HepG2 (cell line): ENCODE results near the gene HSPA1A. TPM values are rescaled to one million over a fixed set of nuclear protein-coding genes. Genes with fewer than 3 reads are reported as not detected.

Source experiments
- CERS6 ChIP-seq: sonication (generic); formaldehyde crosslinking; IDR thresholded peaks from 2 replicates; pipeline ENCODE4 v1.5.0; 2020; ENCODE audit warnings: missing genetic modification reagents
- DRAP1 ChIP-seq: IDR thresholded peaks from 2 replicates; pipeline ENCODE4 v1.6.1; 2016; ENCODE audit warnings: missing genetic modification reagents, missing compliant biosample characterization
- ERF ChIP-seq: IDR thresholded peaks from 2 replicates; pipeline ENCODE4 v1.6.1; 2018; ENCODE audit warnings: missing biosample characterization, missing genetic modification reagents
- FOXO1 ChIP-seq: sonication (generic); formaldehyde crosslinking; IDR thresholded peaks from 2 replicates; pipeline ENCODE4 v1.4.0; 2020; ENCODE audit warnings: missing genetic modification reagents
- HCFC1 ChIP-seq: fragments of 150-350 bp; IDR thresholded peaks from 2 replicates; pipeline ENCODE4 v1.6.1; 2014; ENCODE audit warnings: low read depth, low read length
- HMGXB3 ChIP-seq: sonication (generic); formaldehyde crosslinking; IDR thresholded peaks from 2 replicates; pipeline ENCODE4 v1.4.0; 2020; ENCODE audit warnings: missing genetic modification reagents, borderline replicate concordance
- IRF1 ChIP-seq: sonication (generic); formaldehyde crosslinking; IDR thresholded peaks from 2 replicates; pipeline ENCODE4 v1.4.0; 2020; ENCODE audit warnings: low read depth, mild to moderate bottlenecking, missing genetic modification reagents
- IRF2 ChIP-seq: IDR thresholded peaks from 2 replicates; pipeline ENCODE4 v1.6.1; 2018; ENCODE audit warnings: missing genetic modification reagents, missing compliant biosample characterization
- KDM1A ChIP-seq: IDR thresholded peaks from 2 replicates; pipeline ENCODE4 v1.6.1; 2016; ENCODE audit warnings: missing compliant biosample characterization
- KMT2B ChIP-seq: IDR thresholded peaks from 2 replicates; pipeline ENCODE4 v1.6.1; 2016; ENCODE audit warnings: missing genetic modification reagents, missing compliant biosample characterization
- MEIS1 ChIP-seq: sonication (generic); formaldehyde crosslinking; IDR thresholded peaks from 2 replicates; pipeline ENCODE4 v1.9.0; 2021; ENCODE audit warnings: mild to moderate bottlenecking, missing genetic modification reagents, moderate library complexity, borderline replicate concordance
- NR1H2 ChIP-seq: sonication (generic); formaldehyde crosslinking; IDR thresholded peaks from 2 replicates; pipeline ENCODE4 v1.8.1; 2022; ENCODE audit warnings: low read depth, missing genetic modification reagents, borderline replicate concordance
- RBM39 ChIP-seq: fragments of 200-400 bp; formaldehyde crosslinking; IDR thresholded peaks from one replicate; pipeline ENCODE4 v1.6.1; 2018; ENCODE audit warnings: antibody characterized with exemption, mild to moderate bottlenecking, low read depth, low read length; ENCODE audit not compliant: poor library complexity, severe bottlenecking
- SMARCE1 ChIP-seq: fragments of 450-650 bp; IDR thresholded peaks from 2 replicates; pipeline ENCODE4 v1.6.1; 2017; ENCODE audit warnings: borderline replicate concordance
- SP140L ChIP-seq: sonication (generic); formaldehyde crosslinking; IDR thresholded peaks from 2 replicates; pipeline ENCODE4 v1.4.0; 2020; ENCODE audit warnings: missing genetic modification reagents, borderline replicate concordance
- STAG1 ChIP-seq: sonication (generic); formaldehyde crosslinking; IDR thresholded peaks from 2 replicates; pipeline ENCODE4 v1.4.0; 2020; ENCODE audit warnings: missing genetic modification reagents
- TCF12 ChIP-seq, 2 experiments: fragments of 450-650 bp in 1 of 2; sonication (generic) in 1 of 2; formaldehyde crosslinking in 1 of 2; IDR thresholded peaks; 2 replicates each; pipeline versions ENCODE4 v1.6.1 to v1.8.0; 2017 to 2022; ENCODE audit warnings: antibody characterized with exemption in 1 of 2, mild to moderate bottlenecking in 1 of 2, missing genetic modification reagents in 1 of 2, moderate library complexity in 1 of 2
- ZNF101 ChIP-seq: sonication (generic); formaldehyde crosslinking; IDR thresholded peaks from 2 replicates; pipeline ENCODE4 v1.4.0; 2020; ENCODE audit warnings: mild to moderate bottlenecking, low read depth, missing genetic modification reagents, borderline replicate concordance
- ZNF234 ChIP-seq: sonication (generic); formaldehyde crosslinking; conservative IDR thresholded peaks from 2 replicates; pipeline ENCODE4 v1.5.1; 2020; ENCODE audit warnings: mild to moderate bottlenecking, missing genetic modification reagents
- ZNF292 ChIP-seq: sonication (generic); formaldehyde crosslinking; IDR thresholded peaks from 2 replicates; pipeline ENCODE4 v1.8.1; 2022; ENCODE audit warnings: mild to moderate bottlenecking, low read depth, missing genetic modification reagents, borderline replicate concordance
- ZNF317 ChIP-seq: sonication (generic); formaldehyde crosslinking; IDR thresholded peaks from 2 replicates; pipeline ENCODE4 v1.5.0; 2020; ENCODE audit warnings: mild to moderate bottlenecking, missing genetic modification reagents
- ZNF441 ChIP-seq: sonication (generic); formaldehyde crosslinking; IDR thresholded peaks from 2 replicates; pipeline ENCODE4 v1.7.0; 2021; ENCODE audit warnings: missing genetic modification reagents, borderline replicate concordance
- ZNF629 ChIP-seq: sonication (generic); formaldehyde crosslinking; conservative IDR thresholded peaks from 2 replicates; pipeline ENCODE4 v1.5.0; 2020; ENCODE audit warnings: missing genetic modification reagents
- ZNF83 ChIP-seq: sonication (generic); formaldehyde crosslinking; IDR thresholded peaks from 2 replicates; pipeline ENCODE4 v1.4.0; 2020; ENCODE audit warnings: missing genetic modification reagents, mild to moderate bottlenecking, borderline replicate concordance
- polyA plus RNA-seq, 8 experiments: library from polyadenylated mRNA; depleted of rRNA in 3 of 8; stranded (reverse) in 7 of 8; unstranded in 1 of 8; fragments of >200 nt; fragmentation: Illumina TruSeq in 4 of 8; extraction: Trizol in 4 of 8; gene quantifications; 2 replicates each; pipeline versions ENCODE4 v1.2.1 to v1.2.3, GENCODE V29; 2011 to 2016; ENCODE audit warnings: low read depth in 4 of 8, missing spikeins in 1 of 8, mixed read lengths in 1 of 8; ENCODE audit not compliant: insufficient read depth in 1 of 8
- total RNA-seq, 5 experiments: library from RNA; depleted of rRNA; stranded (reverse); fragments of >200 nt; fragmentation: Illumina TruSeq; extraction: Trizol; gene quantifications; 2 replicates each; pipeline ENCODE4 v1.2.3, GENCODE V29; 2016; ENCODE audit warnings: low read depth in 1 of 5

Gene HSPA1A
- total and polyA plus RNA-seq, 2 of the 13 experiments (the other 11 are each of a cell fraction or from before 2014, with no cell fraction given), result 44.5 to 85.0 TPM

- 0 out of 2 replicates have a peak, but pooled peaks have one; percentile 15 for TF ChIP-seq SP140L (CRISPR knock-in tag)
- no peak for TF ChIP-seq IRF2 (CRISPR knock-in tag)
- TF ChIP-seq SMARCE1, result no peak
- TF ChIP-seq ZNF234 (CRISPR knock-in tag), result no peak
- no peak for TF ChIP-seq NR1H2 (CRISPR knock-in tag)
- no peak for TF ChIP-seq ZNF441 (CRISPR knock-in tag)
- no peak for TF ChIP-seq KDM1A (CRISPR knock-in tag)
- TF ChIP-seq TCF12 (IDR thresholded peaks at IDR 0.05), result no peak
- no peak for TF ChIP-seq TCF12 (CRISPR knock-in tag; IDR thresholded peaks at IDR 0.05)
- TF ChIP-seq CERS6 (CRISPR knock-in tag), result no peak
- TF ChIP-seq ZNF292 (CRISPR knock-in tag), result no peak
- no peak for TF ChIP-seq DRAP1 (CRISPR knock-in tag)
- TF ChIP-seq FOXO1 (CRISPR knock-in tag), result no peak
- no peak for TF ChIP-seq ZNF317 (CRISPR knock-in tag)
- TF ChIP-seq MEIS1 (CRISPR knock-in tag), result 0 out of 2 replicates have a peak, but pooled peaks have one; percentile 23
- no peak; the same call in 1 of the 2 replicates for TF ChIP-seq HMGXB3 (CRISPR knock-in tag)
- TF ChIP-seq ZNF101 (CRISPR knock-in tag), result no peak
- no peak for TF ChIP-seq ZNF83 (CRISPR knock-in tag)
- no peak for TF ChIP-seq ERF (CRISPR knock-in tag)
- TF ChIP-seq RBM39, result peak; percentile 61
- TF ChIP-seq ZNF629 (CRISPR knock-in tag), result no peak
- TF ChIP-seq KMT2B (CRISPR knock-in tag), result 0 out of 2 replicates have a peak, but pooled peaks have one; percentile 41
- no peak for TF ChIP-seq STAG1 (CRISPR knock-in tag)
- TF ChIP-seq IRF1 (CRISPR knock-in tag), result no peak
- TF ChIP-seq HCFC1, result no peak
Observed at GRCh38 chr6:31794866-31795615, 20.3 kb upstream of the HSPA1A start (continued).
